MCF 10A (cell line): Measurements from ENCODE around the gene PATJ. TPM values are rescaled to one million over a fixed set of nuclear protein-coding genes. Genes with fewer than 3 reads are reported as not detected.

ENCODE experiments used
- BruUV-seq: library from RNA; stranded (reverse); fragments of 400-500 nt; replicated peaks from 2 replicates; lab custom pipeline; 2021; lab: Mats Ljungman, UMichigan
- CTCF ChIA-PET: fragments of 300-600 bp; sonication (Branson Sonifier 250); formaldehyde crosslinking; extraction: SDS; loops from one replicate; lab custom pipeline; 2021; ENCODE audit warnings: antibody characterized with exemption, inconsistent platforms; lab: Yijun Ruan, JAX
- POLR2A ChIA-PET: fragments of 300-600, 350-650 bp; sonication (Branson Sonifier 250); formaldehyde crosslinking; extraction: SDS; loops from one replicate; lab custom pipeline; 2020; ENCODE audit warnings: antibody characterized with exemption, inconsistent platforms; lab: Yijun Ruan, JAX
- DNase-seq: peaks from one replicate; pipeline ENCODE4 v3.0.0-alpha.2; 2018; ENCODE audit not compliant: unreplicated experiment
- H3K27ac Mint-ChIP-seq: one replicate; pipeline ENCODE4 v1.8.0; 2022; ENCODE audit warnings: mild to moderate bottlenecking, low read depth, mixed read lengths; ENCODE audit not compliant: unreplicated experiment
- H3K27me3 Mint-ChIP-seq: one replicate; pipeline ENCODE4 v1.8.0; 2022; ENCODE audit warnings: mixed read lengths; ENCODE audit not compliant: insufficient read depth, unreplicated experiment
- H3K36me3 Mint-ChIP-seq: one replicate; pipeline ENCODE4 v1.8.0; 2022; ENCODE audit warnings: mild to moderate bottlenecking, moderate library complexity, mixed read lengths; ENCODE audit not compliant: insufficient read depth, unreplicated experiment
- H3K4me1 Mint-ChIP-seq: one replicate; pipeline ENCODE4 v1.8.0; 2022; ENCODE audit warnings: mixed read lengths; ENCODE audit not compliant: insufficient read depth, unreplicated experiment
- H3K4me3 Mint-ChIP-seq: one replicate; pipeline ENCODE4 v1.8.0; 2022; ENCODE audit warnings: mild to moderate bottlenecking, moderate library complexity, mixed read lengths; ENCODE audit not compliant: unreplicated experiment
- H3K9me3 Mint-ChIP-seq: one replicate; pipeline ENCODE4 v1.8.0; 2022; ENCODE audit warnings: mixed read lengths; ENCODE audit not compliant: unreplicated experiment
- CTCF ChIP-seq: fragments of 200-600 bp; IDR thresholded peaks from one replicate; pipeline ENCODE4 v1.8.0; 2022; ENCODE audit warnings: antibody characterized with exemption, mild to moderate bottlenecking; ENCODE audit not compliant: unreplicated experiment
- intact Hi-C: fragments of 100-400 bp; cut with micrococcal nuclease; formaldehyde crosslinking; loops from 2 replicates; pipeline ENCODE4 v1.14.1; 2022
- total RNA-seq: library from RNA; stranded (reverse); gene quantifications from 2 replicates; pipeline ENCODE4 v1.2.3, GENCODE V29; 2022

PATJ gene
- total RNA-seq, 1 experiment from 2014 or later = 28.7 TPM

GRCh38 chr1:62196086-62196690 lies 453.9 kb downstream of the PATJ start:
- H3K36me3 Mint-ChIP-seq = no peaks in the 10 kb centered on the region
- H3K4me3 Mint-ChIP-seq = no peak overlapping the region
- no peak for TF ChIP-seq CTCF
- H3K27ac Mint-ChIP-seq = no peak overlapping the region
- no peaks in the 10 kb centered on the region for H3K9me3 Mint-ChIP-seq
- H3K27me3 Mint-ChIP-seq = no peaks in the 10 kb centered on the region
- DNase-seq = no peak
- BruUV-seq = no TSS peak
- peaks cover 7% of the 10 kb centered on the region for H3K4me1 Mint-ChIP-seq
- intact Hi-C loops = no loop called here
- CTCF ChIA-PET = no interaction called here
- POLR2A ChIA-PET = no interaction called here

- CTCF ChIA-PET = interaction anchor here (0.6 kb wide), 1 partner anchor 107 kb away, joined by 3 read pairs; no protein-coding TSS in a partner anchor
- H3K4me1 Mint-ChIP-seq = peaks cover 7% of the 10 kb centered on the region
- no peak for DNase-seq
- intact Hi-C loops = no loop called here
- no peaks in the 10 kb centered on the region for H3K36me3 Mint-ChIP-seq
- POLR2A ChIA-PET = interaction anchor here (0.7 to 0.8 kb wide), 2 partner anchors 16 to 1465 kb away, joined by 3 read pairs; no protein-coding TSS in a partner anchor
- no peak overlapping the region for H3K4me3 Mint-ChIP-seq
- no peak overlapping the region for H3K27ac Mint-ChIP-seq
- TF ChIP-seq CTCF = no peak
- H3K9me3 Mint-ChIP-seq = no peaks in the 10 kb centered on the region
- BruUV-seq = no TSS peak
- H3K27me3 Mint-ChIP-seq = no peaks in the 10 kb centered on the region
These were observed 455.9 kb downstream of the PATJ start for GRCh38 chr1:62198069-62198780.

- POLR2A ChIA-PET = interaction anchor here (0.7 to 0.8 kb wide), 2 partner anchors 16 to 1464 kb away, joined by 3 read pairs; no protein-coding TSS in a partner anchor
- BruUV-seq = no TSS peak
- no peak overlapping the region for H3K27ac Mint-ChIP-seq
These were observed 456.5 kb downstream of the PATJ start for GRCh38 chr1:62198781-62199125.

More at GRCh38 chr1:62198781-62199125, 456.5 kb downstream of the PATJ start:
- H3K9me3 Mint-ChIP-seq = no peaks in the 10 kb centered on the region
- no peak overlapping the region for H3K4me3 Mint-ChIP-seq
- CTCF ChIA-PET = interaction anchor here (0.6 kb wide), 1 partner anchor 108 kb away, joined by 3 read pairs; no protein-coding TSS in a partner anchor
- H3K27me3 Mint-ChIP-seq = no peaks in the 10 kb centered on the region
- DNase-seq = peak; percentile 54
- intact Hi-C loops = no loop called here
- no peaks in the 10 kb centered on the region for H3K36me3 Mint-ChIP-seq
- TF ChIP-seq CTCF = no peak
- peaks cover 7% of the 10 kb centered on the region for H3K4me1 Mint-ChIP-seq
